ENCODE results near the gene ADCY5. TPM values are rescaled to one million over a fixed set of nuclear protein-coding genes. Genes with fewer than 3 reads are reported as not detected.

ADCY5 gene
- total RNA-seq, 1 experiment from 2014 or later = 1.4 TPM

GRCh38 chr3:123261666-123262065, 187.2 kb downstream of the ADCY5 start:
- ChIA-PET CTCF (no interaction called here), POLR2A (no interaction called here)
- TF ChIP-seq SIN3A (IDR thresholded peaks at IDR 0.05; ENCODE audit: borderline replicate concordance, insufficient read depth, low read depth, low read length) = no peak
- TF ChIP-seq REST (IDR thresholded peaks at IDR 0.05; ENCODE audit: insufficient read depth in 1 of 2, low read depth in 2 of 2, low read length in 1 of 2) = no peak
- no peak for TF ChIP-seq CTCF (IDR thresholded peaks at IDR 0.05)
- TF ChIP-seq TCF7L2 (IDR thresholded peaks at IDR 0.05; ENCODE audit: low read depth, low read length) = no peak
- H3K4me1 ChIP-seq (ENCODE audit: control insufficient read depth, insufficient read depth, low read length) = no peaks in the 10 kb centered on the region
- DNase-seq (ENCODE audit: low read depth, low spot score) = no peak
- H3K36me3 ChIP-seq (ENCODE audit: control insufficient read depth, insufficient read depth, low read length) = no peaks in the 10 kb centered on the region
- no peak for ATAC-seq
- in situ Hi-C loops (cut with HindIII; ENCODE audit: low pct_unique_long_range_greater_than_20kb, low sequenced_read_pairs) (no loop called here), intact Hi-C loops (cut with micrococcal nuclease; ENCODE audit: unreplicated experiment) (no loop called here)
- H3K9me3 ChIP-seq (ENCODE audit: control insufficient read depth, insufficient read depth, low read depth, low read length) = peaks cover 6% of the 10 kb centered on the region; the same call in 1 of the 2 replicates
- H3K27me3 ChIP-seq (ENCODE audit: control insufficient read depth, insufficient read depth, low read length) = no peaks in the 10 kb centered on the region
- BruUV-seq (replicated peaks) = no TSS peak
- no peak overlapping the region for H3K4me3 ChIP-seq (ENCODE audit: low read depth in 2 of 2, low read length in 2 of 2)
- H3K27ac ChIP-seq (ENCODE audit: low read length) = no peak overlapping the region

- in situ Hi-C loops (cut with HindIII; ENCODE audit: low pct_unique_long_range_greater_than_20kb, low sequenced_read_pairs) = no loop called here
- ATAC-seq = peak; percentile 89
- POLR2A ChIA-PET = no interaction called here
Observed at GRCh38 chr3:123258811-123259420, 190.0 kb downstream of the ADCY5 start.

More at GRCh38 chr3:123258811-123259420, 190.0 kb downstream of the ADCY5 start:
- CTCF ChIA-PET = no interaction called here
- H3K27me3 ChIP-seq (ENCODE audit: control insufficient read depth, insufficient read depth, low read length) = no peaks in the 10 kb centered on the region
- no TSS peak for BruUV-seq (replicated peaks)
- TF ChIP-seq SIN3A (IDR thresholded peaks at IDR 0.05; ENCODE audit: borderline replicate concordance, insufficient read depth, low read depth, low read length) (no peak), CTCF (IDR thresholded peaks at IDR 0.05) (peak; percentile 72; the same call in 1 of the 2 replicates)
- intact Hi-C loops (cut with micrococcal nuclease; ENCODE audit: unreplicated experiment) = loop anchor here (5.0 kb wide), 1 partner anchor 312 kb away; no protein-coding TSS in a partner anchor
- DNase-seq (ENCODE audit: low read depth, low spot score) = peak; percentile 24
- H3K36me3 ChIP-seq (ENCODE audit: control insufficient read depth, insufficient read depth, low read length) = no peaks in the 10 kb centered on the region
- H3K4me3 ChIP-seq (ENCODE audit: low read depth in 2 of 2, low read length in 2 of 2) = no peak overlapping the region
- H3K27ac ChIP-seq (ENCODE audit: low read length) = no peak overlapping the region
- no peaks in the 10 kb centered on the region for H3K4me1 ChIP-seq (ENCODE audit: control insufficient read depth, insufficient read depth, low read length)
- H3K9me3 ChIP-seq (ENCODE audit: control insufficient read depth, insufficient read depth, low read depth, low read length) = no peaks in the 10 kb centered on the region

Measured in Panc1 (cell line).